Measurements from ENCODE around the gene ZDHHC18. TPM values are rescaled to one million over a fixed set of nuclear protein-coding genes. Genes with fewer than 3 reads are reported as not detected.
A peak's percentile ranks its signal among the peaks of the same experiment; 100 is the strongest.

The ZDHHC18 gene
- 10 to 100 TPM; 12.3 to 35.4 (median 16.4) TPM for total RNA-seq

GRCh38 chr1:26826261-26827105 is at the start of gene ZDHHC18:
ZDHHC18 (plus strand) TSS chr1:26826688; CDS start chr1:26826805, 117 bp downstream.
- H3K9me3 ChIP-seq = no peaks in the 10 kb centered on the region
- peaks cover 4 to 8% of the 10 kb centered on the region in 2 donors for H3K4me1 ChIP-seq
- H3K27ac ChIP-seq = peak within 1 kb of the TSS; percentile 77 to 86
- intact Hi-C loops (cut with DNase I; ENCODE audit: low total_unique reads) = no loop called here
- DNase-seq (ENCODE audit: low spot score in 2 of 2) = peak in 1 of 2 donors; percentile 62
- no peaks in the 10 kb centered on the region for H3K27me3 ChIP-seq
- TF ChIP-seq CTCF (IDR thresholded peaks at IDR 0.05) = peak; percentile 28 to 86 (median 53)
- TF ChIP-seq POLR2AphosphoS5 (IDR thresholded peaks at IDR 0.05) = peak in 1 of 3 donors; percentile 23
- no peak for TF ChIP-seq POLR2A (IDR thresholded peaks at IDR 0.05)
- peak within 1 kb of the TSS; percentile 75 to 91 (median 81) for H3K4me3 ChIP-seq
- no peaks in the 10 kb centered on the region for H3K36me3 ChIP-seq

DNA sequence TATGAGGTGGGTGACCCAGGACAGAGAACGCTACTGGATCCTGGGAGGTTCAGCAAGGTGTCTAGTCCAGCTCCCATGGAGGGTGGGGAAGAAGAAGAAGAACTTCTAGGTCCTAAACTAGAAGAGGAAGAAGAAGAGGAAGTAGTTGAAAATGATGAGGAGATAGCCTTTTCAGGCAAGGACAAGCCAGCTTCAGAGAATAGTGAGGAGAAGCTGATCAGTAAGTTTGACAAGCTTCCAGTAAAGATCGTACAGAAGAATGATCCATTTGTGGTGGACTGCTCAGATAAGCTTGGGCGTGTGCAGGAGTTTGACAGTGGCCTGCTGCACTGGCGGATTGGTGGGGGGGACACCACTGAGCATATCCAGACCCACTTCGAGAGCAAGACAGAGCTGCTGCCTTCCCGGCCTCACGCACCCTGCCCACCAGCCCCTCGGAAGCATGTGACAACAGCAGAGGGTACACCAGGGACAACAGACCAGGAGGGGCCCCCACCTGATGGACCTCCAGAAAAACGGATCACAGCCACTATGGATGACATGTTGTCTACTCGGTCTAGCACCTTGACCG is 47.3 kb upstream of the ZDHHC18 start:
- intact Hi-C loops (cut with DNase I; ENCODE audit: low total_unique reads) = no loop called here
- TF ChIP-seq POLR2AphosphoS5 (IDR thresholded peaks at IDR 0.05) = no peak
- no peak for TF ChIP-seq POLR2A (IDR thresholded peaks at IDR 0.05)
- no peak for TF ChIP-seq CTCF (IDR thresholded peaks at IDR 0.05)
- Histone ChIP-seq H3K27ac (no peak overlapping the region), H3K9me3 (no peaks in the 10 kb centered on the region), H3K36me3 (peaks cover 16% of the 10 kb centered on the region), H3K4me3 (no peak overlapping the region), H3K27me3 (no peaks in the 10 kb centered on the region), H3K4me1 (no peaks in the 10 kb centered on the region)
- no peak for DNase-seq (ENCODE audit: low spot score in 2 of 2)

GRCh38 chr1:26780344-26780957 is 46.0 kb upstream of the ZDHHC18 start:
- no peak overlapping the region for H3K27ac ChIP-seq
- H3K9me3 ChIP-seq = no peaks in the 10 kb centered on the region
- no peak for TF ChIP-seq POLR2A (IDR thresholded peaks at IDR 0.05)
- TF ChIP-seq POLR2AphosphoS5 (IDR thresholded peaks at IDR 0.05) = no peak
- TF ChIP-seq CTCF (IDR thresholded peaks at IDR 0.05) = no peak
- no peaks in the 10 kb centered on the region for H3K27me3 ChIP-seq
- intact Hi-C loops (cut with DNase I; ENCODE audit: low total_unique reads) = no loop called here
- H3K36me3 ChIP-seq = peaks cover 9% of the 10 kb centered on the region
- no peaks in the 10 kb centered on the region for H3K4me1 ChIP-seq
- no peak overlapping the region for H3K4me3 ChIP-seq
- no peak for DNase-seq (ENCODE audit: low spot score in 2 of 2)

DNA sequence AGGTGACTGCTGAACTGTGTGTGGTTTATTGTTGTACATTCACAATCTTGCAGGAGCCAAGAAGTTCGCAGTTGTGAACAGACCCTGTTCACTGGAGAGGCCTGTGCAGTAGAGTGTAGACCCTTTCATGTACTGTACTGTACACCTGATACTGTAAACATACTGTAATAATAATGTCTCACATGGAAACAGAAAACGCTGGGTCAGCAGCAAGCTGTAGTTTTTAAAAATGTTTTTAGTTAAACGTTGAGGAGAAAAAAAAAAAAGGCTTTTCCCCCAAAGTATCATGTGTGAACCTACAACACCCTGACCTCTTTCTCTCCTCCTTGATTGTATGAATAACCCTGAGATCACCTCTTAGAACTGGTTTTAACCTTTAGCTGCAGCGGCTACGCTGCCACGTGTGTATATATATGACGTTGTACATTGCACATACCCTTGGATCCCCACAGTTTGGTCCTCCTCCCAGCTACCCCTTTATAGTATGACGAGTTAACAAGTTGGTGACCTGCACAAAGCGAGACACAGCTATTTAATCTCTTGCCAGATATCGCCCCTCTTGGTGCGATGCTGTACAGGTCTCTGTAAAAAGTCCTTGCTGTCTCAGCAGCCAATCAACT is 45.2 kb upstream of the ZDHHC18 start:
- Histone ChIP-seq H3K36me3 (peaks cover 9% of the 10 kb centered on the region), H3K27me3 (no peaks in the 10 kb centered on the region), H3K4me1 (peaks cover 0 to 7% of the 10 kb centered on the region in 2 donors), H3K4me3 (no peak overlapping the region), H3K27ac (no peak overlapping the region), H3K9me3 (no peaks in the 10 kb centered on the region)
- DNase-seq (ENCODE audit: low spot score in 2 of 2) = no peak
- intact Hi-C loops (cut with DNase I; ENCODE audit: low total_unique reads) = no loop called here
- no peak for TF ChIP-seq POLR2A (IDR thresholded peaks at IDR 0.05)
- no peak for TF ChIP-seq POLR2AphosphoS5 (IDR thresholded peaks at IDR 0.05)
- no peak for TF ChIP-seq CTCF (IDR thresholded peaks at IDR 0.05)

Data from breast epithelium (tissue), 4 donors.